Measurements from ENCODE around the gene PARN.

GRCh38 chr16:14576069-14576468 lies 54.0 kb downstream of the PARN start:
- TF ChIP-seq RCOR1 (IDR thresholded peaks at IDR 0.05; ENCODE audit: insufficient replicate concordance, low read length) (no peak), CTCF (conservative IDR thresholded peaks at IDR 0.05; ENCODE audit: low read depth, low read length) (no peak), POLR2A (IDR thresholded peaks at IDR 0.05; ENCODE audit: low read depth, low read length) (no peak), CEBPB (IDR thresholded peaks at IDR 0.05; ENCODE audit: low read depth, low read length) (no peak)
